Vagina (tissue), 2 donors: Measurements from ENCODE around the gene GSTM5. TPM values are rescaled to one million over a fixed set of nuclear protein-coding genes. Genes with fewer than 3 reads are reported as not detected.
"Not testable (repeated sequence)": the region's sequence is repeated elsewhere in the genome, so short reads cannot be mapped to it uniquely, and the experiment has no call there.

ENCODE experiments used
- DNase-seq, 2 donors: peaks; one replicate each; pipeline ENCODE4 v3.0.0-alpha.2; 2017; ENCODE audit errors: extremely low spot score in 2 of 2
- H3K27ac ChIP-seq: fragments of 200-600 bp; sonication (generic); one replicate; pipeline ENCODE4 v1.5.1; 2019
- H3K27me3 ChIP-seq: fragments of 200-600 bp; sonication (generic); one replicate; pipeline ENCODE4 v1.5.1; 2019
- H3K36me3 ChIP-seq, 2 donors: fragments of 200-600 bp; sonication (generic); one replicate each; pipeline ENCODE4 v1.5.1; 2017 to 2019
- H3K4me1 ChIP-seq: fragments of 200-600 bp; sonication (generic); one replicate; pipeline ENCODE4 v1.5.1; 2019
- H3K4me3 ChIP-seq, 2 donors: fragments of 200-600 bp; sonication (generic); 1 replicate in 1 of 2; 2 replicates in 1 of 2; pipeline ENCODE4 v1.5.1; 2016 to 2019
- H3K9me3 ChIP-seq: fragments of 200-600 bp; sonication (generic); one replicate; pipeline ENCODE4 v1.5.1; 2019
- POLR2A ChIP-seq, 2 donors: fragments of 450-650 bp; IDR thresholded peaks; one replicate each; pipeline ENCODE4 v1.6.1; 2017; ENCODE audit warnings: antibody characterized with exemption in 2 of 2, mild to moderate bottlenecking in 2 of 2, moderate library complexity in 2 of 2
- POLR2AphosphoS5 ChIP-seq, 2 donors: sonication (generic); formaldehyde crosslinking; IDR thresholded peaks; one replicate each; pipeline ENCODE4 v1.9.0; 2017; ENCODE audit warnings: antibody characterized with exemption in 2 of 2, mild to moderate bottlenecking in 2 of 2, low read depth in 1 of 2; ENCODE audit not compliant: insufficient read depth in 1 of 2
- intact Hi-C: fragments of 100-400 bp; cut with DNase I; formaldehyde crosslinking; loops from one replicate; pipeline ENCODE4 v1.15.1; 2023
- total RNA-seq: library from RNA; depleted of rRNA; stranded (reverse); fragments of >200 nt; gene quantifications from one replicate; pipeline ENCODE4 v1.2.3, GENCODE V29; 2016
- TF ChIP-seq, protein P1 (sequence below), 3 experiments: fragments of 450-650 bp in 2 of 3; fragments of 200-600 bp in 1 of 3; sonication (generic) in 1 of 3; IDR thresholded peaks; one replicate each; pipeline ENCODE4 v1.5.1; 2017 to 2019; ENCODE audit warnings: antibody characterized with exemption in 3 of 3, mild to moderate bottlenecking in 2 of 3, moderate library complexity in 2 of 3

The GSTM5 gene
- total RNA-seq, 1 donor from 2014 or later, result 21.1 TPM

DNA sequence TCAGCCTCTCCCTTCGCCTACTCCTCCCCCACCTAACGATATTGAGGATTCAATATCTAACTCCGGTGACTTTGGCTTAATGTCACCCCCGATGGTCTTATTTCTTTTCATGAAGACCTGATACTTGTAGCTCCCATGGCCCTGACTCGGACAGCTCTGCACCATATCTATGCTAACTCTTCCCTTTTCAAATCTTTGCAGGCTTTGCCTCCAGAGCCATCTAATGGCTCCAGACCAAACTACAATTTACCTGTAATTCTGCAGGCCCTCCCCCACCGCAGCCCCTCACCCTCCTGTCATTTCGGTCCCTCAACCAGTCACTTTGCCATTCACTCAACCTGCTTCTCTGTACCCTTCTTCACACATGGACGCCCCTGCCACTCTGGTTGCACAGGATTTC, 7.9 kb upstream of the GSTM5 start:
- no peaks in the 10 kb centered on the region for H3K36me3 ChIP-seq
- no peak overlapping the region for H3K27ac ChIP-seq
- TF ChIP-seq, protein P1, sequence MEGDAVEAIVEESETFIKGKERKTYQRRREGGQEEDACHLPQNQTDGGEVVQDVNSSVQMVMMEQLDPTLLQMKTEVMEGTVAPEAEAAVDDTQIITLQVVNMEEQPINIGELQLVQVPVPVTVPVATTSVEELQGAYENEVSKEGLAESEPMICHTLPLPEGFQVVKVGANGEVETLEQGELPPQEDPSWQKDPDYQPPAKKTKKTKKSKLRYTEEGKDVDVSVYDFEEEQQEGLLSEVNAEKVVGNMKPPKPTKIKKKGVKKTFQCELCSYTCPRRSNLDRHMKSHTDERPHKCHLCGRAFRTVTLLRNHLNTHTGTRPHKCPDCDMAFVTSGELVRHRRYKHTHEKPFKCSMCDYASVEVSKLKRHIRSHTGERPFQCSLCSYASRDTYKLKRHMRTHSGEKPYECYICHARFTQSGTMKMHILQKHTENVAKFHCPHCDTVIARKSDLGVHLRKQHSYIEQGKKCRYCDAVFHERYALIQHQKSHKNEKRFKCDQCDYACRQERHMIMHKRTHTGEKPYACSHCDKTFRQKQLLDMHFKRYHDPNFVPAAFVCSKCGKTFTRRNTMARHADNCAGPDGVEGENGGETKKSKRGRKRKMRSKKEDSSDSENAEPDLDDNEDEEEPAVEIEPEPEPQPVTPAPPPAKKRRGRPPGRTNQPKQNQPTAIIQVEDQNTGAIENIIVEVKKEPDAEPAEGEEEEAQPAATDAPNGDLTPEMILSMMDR (IDR thresholded peaks at IDR 0.05), result no peak
- TF ChIP-seq POLR2AphosphoS5 (IDR thresholded peaks at IDR 0.05; ENCODE audit: insufficient read depth in 1 of 2, low read depth in 1 of 2) (no peak), POLR2A (IDR thresholded peaks at IDR 0.05) (no peak)
- peak in 1 of 2 donors; percentile 64 for DNase-seq
- no peak overlapping the region for H3K4me3 ChIP-seq
- intact Hi-C loops, result no loop called here
- H3K27me3 ChIP-seq, result no peaks in the 10 kb centered on the region
- no peaks in the 10 kb centered on the region for H3K9me3 ChIP-seq
- no peaks in the 10 kb centered on the region for H3K4me1 ChIP-seq

DNA sequence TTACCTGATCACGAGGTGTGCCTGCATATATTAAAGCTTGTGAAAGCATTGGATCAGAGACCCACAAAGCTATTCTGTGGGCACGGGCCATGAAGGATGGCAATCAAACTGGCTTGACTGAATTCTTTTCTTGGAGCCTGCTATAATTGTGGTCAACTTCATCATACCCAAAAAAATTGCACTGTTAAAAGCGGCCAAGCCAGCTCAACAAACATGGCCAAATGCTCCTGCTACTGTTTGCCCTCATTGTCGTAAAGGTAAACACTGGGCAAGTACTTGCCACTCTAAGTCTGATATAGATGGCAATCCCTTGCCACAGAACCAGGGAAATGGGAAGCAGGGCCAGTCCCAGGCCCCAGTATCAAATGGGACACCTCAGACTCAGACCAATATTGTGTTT, 6.6 kb upstream of the GSTM5 start:
- no peaks in the 10 kb centered on the region for H3K27me3 ChIP-seq
- DNase-seq, result peak in 1 of 2 donors; percentile 52
- TF ChIP-seq POLR2A (IDR thresholded peaks at IDR 0.05) (no peak), POLR2AphosphoS5 (IDR thresholded peaks at IDR 0.05; ENCODE audit: insufficient read depth in 1 of 2, low read depth in 1 of 2) (no peak)
- TF ChIP-seq, protein P1 (IDR thresholded peaks at IDR 0.05), result no peak
- no peaks in the 10 kb centered on the region for H3K4me1 ChIP-seq
- no peaks in the 10 kb centered on the region for H3K36me3 ChIP-seq
- intact Hi-C loops, result no loop called here
- H3K9me3 ChIP-seq, result no peaks in the 10 kb centered on the region
- H3K4me3 ChIP-seq, result no peak overlapping the region
- no peak overlapping the region for H3K27ac ChIP-seq

DNA sequence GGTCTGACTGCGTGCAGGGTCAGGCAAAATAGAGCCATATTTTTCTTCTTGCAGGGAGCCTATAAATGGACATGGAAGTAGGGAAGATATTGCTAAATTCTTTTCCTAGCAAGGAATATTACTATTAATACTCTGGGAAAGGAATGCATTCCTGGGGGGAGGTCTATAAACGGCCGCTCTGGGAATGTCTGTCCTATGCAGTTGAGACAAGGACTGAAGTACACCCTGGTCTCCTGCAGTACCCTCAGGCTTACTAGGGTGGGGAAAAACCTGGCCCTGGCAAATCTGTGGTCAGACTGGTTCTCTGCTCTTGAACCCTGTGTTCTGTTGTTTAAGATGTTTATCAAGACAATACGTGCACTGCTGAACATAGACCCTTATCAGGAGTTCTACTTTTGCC, 3.1 kb upstream of the GSTM5 start:
- H3K4me3 ChIP-seq, DNase-seq, H3K4me1 ChIP-seq, intact Hi-C loops, H3K27ac ChIP-seq, H3K36me3 ChIP-seq, H3K9me3 ChIP-seq, H3K27me3 ChIP-seq: not testable (repeated sequence)

DNA sequence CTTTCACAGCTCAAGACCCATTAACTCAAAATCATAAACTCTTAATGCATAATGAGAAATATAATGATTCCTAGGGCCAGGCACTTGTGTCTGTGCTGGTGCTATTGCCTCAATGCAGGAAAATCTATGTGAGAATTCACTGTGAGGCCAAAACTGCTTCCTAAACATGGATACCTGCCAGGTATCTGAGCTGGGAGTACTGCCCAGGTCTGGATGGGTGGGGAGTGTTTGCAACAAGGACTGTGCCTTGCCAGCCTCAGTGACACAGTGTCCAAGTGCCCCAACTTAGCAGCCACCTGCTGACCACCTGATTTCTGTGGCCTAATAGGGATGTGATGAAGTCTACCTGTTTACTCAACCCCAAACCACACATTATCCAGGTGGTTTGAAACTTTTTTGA, 2.2 kb upstream of the GSTM5 start:
- H3K36me3 ChIP-seq, H3K27me3 ChIP-seq, intact Hi-C loops, H3K27ac ChIP-seq, H3K9me3 ChIP-seq, DNase-seq, H3K4me1 ChIP-seq, H3K4me3 ChIP-seq: not testable (repeated sequence)

DNA sequence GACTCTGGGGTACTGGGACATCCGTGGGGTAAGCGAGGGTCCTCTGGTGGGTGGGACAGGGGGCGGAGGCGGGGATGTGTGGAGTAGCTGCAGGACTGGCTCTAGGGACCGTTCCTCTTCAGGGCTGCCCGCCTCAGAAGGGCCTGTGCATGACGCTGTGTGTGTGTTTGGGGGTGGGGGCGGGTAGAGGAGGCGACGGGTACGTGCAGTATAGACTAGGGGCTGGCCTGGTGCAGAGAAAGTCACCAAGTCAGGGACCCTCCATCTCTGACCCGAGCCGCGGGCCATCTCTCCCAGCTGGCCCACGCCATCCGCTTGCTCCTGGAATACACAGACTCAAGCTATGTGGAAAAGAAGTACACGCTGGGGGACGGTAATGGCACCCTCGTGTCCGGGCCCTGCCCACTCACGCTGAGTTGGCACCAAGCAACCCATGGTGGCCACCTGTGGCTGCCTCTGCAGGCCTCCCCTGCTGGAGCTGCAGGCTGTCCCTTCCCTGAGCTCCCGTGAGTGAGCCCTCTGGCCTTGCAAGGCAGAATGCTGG, 342 bp downstream of the GSTM5 start:
- no peaks in the 10 kb centered on the region for H3K9me3 ChIP-seq
- H3K36me3 ChIP-seq, result no peaks in the 10 kb centered on the region
- peak in 1 of 2 donors; percentile 70 for DNase-seq
- H3K27me3 ChIP-seq, result no peaks in the 10 kb centered on the region
- TF ChIP-seq, protein P1 (IDR thresholded peaks at IDR 0.05), result no peak
- peak overlapping the region; percentile 37 to 39 for H3K4me3 ChIP-seq
- H3K27ac ChIP-seq, result peak overlapping the region; percentile 67
- intact Hi-C loops, result no loop called here
- H3K4me1 ChIP-seq, result peaks cover 17% of the 10 kb centered on the region

DNA sequence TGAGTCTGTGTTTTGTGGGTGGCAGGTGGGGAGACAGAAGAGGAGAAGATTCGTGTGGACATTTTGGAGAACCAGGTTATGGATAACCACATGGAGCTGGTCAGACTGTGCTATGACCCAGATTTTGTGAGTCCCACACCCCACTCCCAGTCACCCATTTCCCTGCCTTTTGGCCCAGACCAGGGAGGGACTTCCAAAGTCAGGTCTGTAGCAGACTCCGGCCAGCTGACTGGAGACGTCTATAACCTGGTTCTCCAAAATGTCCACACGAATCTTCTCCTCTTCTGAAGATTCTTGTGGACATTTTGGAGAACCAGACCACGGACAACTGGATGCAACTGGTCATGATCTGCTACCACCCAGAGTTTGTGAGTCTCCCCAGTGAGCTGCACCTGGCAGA, 1.6 kb downstream of the GSTM5 start:
- Histone ChIP-seq H3K4me1 (peaks cover 20% of the 10 kb centered on the region), H3K36me3 (no peaks in the 10 kb centered on the region), H3K9me3 (no peaks in the 10 kb centered on the region), H3K27me3 (no peaks in the 10 kb centered on the region), H3K4me3 (no peak overlapping the region), H3K27ac (no peak overlapping the region)
- intact Hi-C loops, result no loop called here
- TF ChIP-seq, protein P1 (IDR thresholded peaks at IDR 0.05), result no peak
- TF ChIP-seq POLR2A (IDR thresholded peaks at IDR 0.05), result no peak
- no peak for TF ChIP-seq POLR2AphosphoS5 (IDR thresholded peaks at IDR 0.05; ENCODE audit: insufficient read depth in 1 of 2, low read depth in 1 of 2)
- peak in 1 of 2 donors; percentile 58 for DNase-seq
